Tongue (tissue), 2 donors: Measurements from ENCODE around the gene GREM1. TPM values are rescaled to one million over a fixed set of nuclear protein-coding genes. Genes with fewer than 3 reads are reported as not detected.

ENCODE experiments used
- DNase-seq: peaks from one replicate; pipeline ENCODE4 v3.0.0-alpha.2; 2015
- total RNA-seq: library from RNA; depleted of rRNA; stranded (reverse); fragments of >200 nt; gene quantifications from one replicate; pipeline ENCODE4 v1.2.3, GENCODE V29; 2014

The GREM1 gene
- total RNA-seq, 1 donor from 2014 or later, result 1.6 TPM

- peak; percentile 38 for DNase-seq
These were observed 13.2 kb downstream of the GREM1 start for GRCh38 chr15:32730677-32731654.

- DNase-seq, result no peak
These were observed 14.9 kb downstream of the GREM1 start for GRCh38 chr15:32732574-32733157.

- DNase-seq, result no peak
These were observed 15.5 kb downstream of the GREM1 start for GRCh38 chr15:32733281-32733680.

- no peak for DNase-seq
These were observed 18.3 kb downstream of the GREM1 start for GRCh38 chr15:32735989-32736700.

- no peak for DNase-seq
These were observed 18.9 kb downstream of the GREM1 start for GRCh38 chr15:32736701-32737061.

GRCh38 chr15:32737304-32737703 lies 19.5 kb downstream of the GREM1 start:
- DNase-seq, result no peak

GRCh38 chr15:32738666-32739065 lies 20.9 kb downstream of the GREM1 start:
- DNase-seq, result no peak

GRCh38 chr15:32739522-32740063 lies 21.8 kb downstream of the GREM1 start:
- no peak for DNase-seq

GRCh38 chr15:32743411-32744140 lies 25.8 kb downstream of the GREM1 start:
- DNase-seq, result no peak

- DNase-seq, result no peak
These were observed 28.5 kb downstream of the GREM1 start for GRCh38 chr15:32746116-32746857.

- DNase-seq, result no peak
These were observed 30.1 kb downstream of the GREM1 start for GRCh38 chr15:32747921-32748342.

- no peak for DNase-seq
These were observed 33.2 kb downstream of the GREM1 start for GRCh38 chr15:32750979-32751378.

GRCh38 chr15:32757426-32757825 lies 39.6 kb downstream of the GREM1 start:
- DNase-seq, result no peak

- DNase-seq, result no peak
These were observed 45.5 kb downstream of the GREM1 start for GRCh38 chr15:32763295-32763694.

GRCh38 chr15:32765236-32765635 lies 47.4 kb downstream of the GREM1 start:
- no peak for DNase-seq

GRCh38 chr15:32766101-32766500 lies 48.3 kb downstream of the GREM1 start:
- DNase-seq, result no peak

- DNase-seq, result no peak
These were observed 49.4 kb downstream of the GREM1 start for GRCh38 chr15:32767236-32767635.

- DNase-seq, result no peak
These were observed 56.2 kb downstream of the GREM1 start for GRCh38 chr15:32774022-32774421.

- DNase-seq, result no peak
These were observed 57.3 kb downstream of the GREM1 start for GRCh38 chr15:32775103-32775502.

- DNase-seq, result no peak
These were observed 60.8 kb downstream of the GREM1 start for GRCh38 chr15:32778391-32779176.
